Endometrial microvascular endothelial cells (primary cell): ENCODE results near the gene NFE2L3. TPM values are rescaled to one million over a fixed set of nuclear protein-coding genes. Genes with fewer than 3 reads are reported as not detected.
"Not testable (repeated sequence)": the region's sequence is repeated elsewhere in the genome, so short reads cannot be mapped to it uniquely, and the experiment has no call there.

Experiments used
- in situ Hi-C: cut with HindIII; loops from 2 replicates; pipeline ENCODE4 v1.10.0; 2017; ENCODE audit warnings: low sequenced_read_pairs, low pct_unique_long_range_greater_than_20kb; ENCODE audit errors: inconsistent ontology term
- total RNA-seq: library from RNA; depleted of rRNA; stranded (reverse); fragments of >200 nt; gene quantifications from one replicate; pipeline ENCODE4 v1.2.3, GENCODE V29; 2015; ENCODE audit errors: inconsistent ontology term

The NFE2L3 gene
- total RNA-seq, 1 donor from 2014 or later: 84.3 TPM

DNA sequence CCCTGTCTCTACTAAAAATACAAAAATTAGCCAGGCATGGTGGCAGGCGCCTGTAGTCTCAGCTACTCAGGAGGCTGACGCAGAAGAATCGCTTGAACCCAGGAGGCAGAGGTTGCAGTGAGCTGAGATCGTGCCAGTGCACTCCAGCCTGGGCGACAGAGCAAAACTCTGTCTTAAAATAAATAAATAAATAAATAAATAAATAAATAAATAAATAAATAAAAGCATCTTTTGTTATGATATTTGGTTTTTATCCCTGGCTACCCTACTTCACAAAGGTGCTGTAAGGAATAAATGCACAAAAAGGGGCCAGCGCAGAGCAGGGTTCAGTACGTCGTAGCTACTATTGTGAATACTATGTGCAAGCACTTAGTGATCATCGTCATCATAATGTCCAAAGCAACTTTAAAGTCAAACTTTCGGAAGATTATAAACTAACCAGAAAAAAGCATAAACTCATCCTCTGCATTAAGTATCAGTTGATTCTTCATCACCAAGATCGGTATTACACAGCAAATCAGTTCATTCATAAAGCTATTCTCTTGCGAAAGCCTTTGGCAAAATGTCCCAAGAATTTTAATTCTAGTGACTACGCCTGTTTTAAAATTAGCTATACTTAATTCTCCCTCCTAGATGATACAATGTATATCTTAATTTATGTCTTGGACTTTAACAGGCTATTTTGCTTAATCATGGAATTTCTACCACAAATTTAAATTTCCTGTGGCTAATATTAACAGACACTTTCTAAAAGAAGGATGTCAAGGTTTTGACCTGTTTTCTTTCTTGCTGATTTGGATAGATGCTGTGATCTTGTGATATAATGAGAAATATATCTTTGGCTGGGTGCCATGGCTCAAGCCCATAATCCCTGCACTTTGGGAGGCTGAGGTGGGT, 7.6 kb upstream of the NFE2L3 start:
- in situ Hi-C loops: no loop called here

DNA sequence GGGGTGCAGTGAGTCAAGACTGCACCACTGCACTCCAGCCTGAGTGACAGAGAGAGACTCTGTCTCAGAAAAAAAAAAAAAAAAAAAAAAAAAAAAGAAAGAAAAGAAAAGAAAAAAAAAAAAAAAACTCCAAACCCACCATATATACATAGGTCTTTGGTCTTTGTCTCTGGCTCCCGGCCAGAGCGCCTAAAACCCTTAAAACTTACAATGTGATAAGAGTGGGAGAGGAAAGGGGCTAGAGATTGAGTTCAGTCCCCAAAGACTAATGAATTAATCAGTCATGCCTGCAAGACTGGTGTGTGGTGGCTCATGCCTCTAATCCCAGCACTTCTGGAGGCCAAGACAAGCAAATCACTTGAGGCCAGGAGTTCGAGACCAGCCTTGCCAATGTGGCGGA, 6.8 kb upstream of the NFE2L3 start:
- in situ Hi-C loops: no loop called here

DNA sequence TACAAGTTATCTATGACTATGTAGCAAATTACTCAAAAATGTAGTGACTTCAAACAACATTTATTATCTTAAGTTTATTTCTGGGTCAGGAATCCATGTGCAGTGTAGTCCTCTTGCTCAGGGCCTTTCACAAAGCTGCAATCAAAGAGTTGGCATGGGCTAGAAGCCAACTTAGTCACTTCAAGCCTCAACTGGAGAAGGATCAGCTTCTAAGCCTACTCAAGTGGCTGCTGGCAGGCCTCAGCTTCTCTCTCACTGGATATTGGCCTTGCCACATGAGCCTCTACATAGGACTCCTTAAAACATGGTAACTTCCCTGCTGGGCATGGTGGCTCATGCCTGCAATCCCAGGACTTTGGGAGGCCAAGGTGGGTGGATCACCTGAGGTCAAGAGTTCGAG, 5.0 kb upstream of the NFE2L3 start:
- in situ Hi-C loops: no loop called here

DNA sequence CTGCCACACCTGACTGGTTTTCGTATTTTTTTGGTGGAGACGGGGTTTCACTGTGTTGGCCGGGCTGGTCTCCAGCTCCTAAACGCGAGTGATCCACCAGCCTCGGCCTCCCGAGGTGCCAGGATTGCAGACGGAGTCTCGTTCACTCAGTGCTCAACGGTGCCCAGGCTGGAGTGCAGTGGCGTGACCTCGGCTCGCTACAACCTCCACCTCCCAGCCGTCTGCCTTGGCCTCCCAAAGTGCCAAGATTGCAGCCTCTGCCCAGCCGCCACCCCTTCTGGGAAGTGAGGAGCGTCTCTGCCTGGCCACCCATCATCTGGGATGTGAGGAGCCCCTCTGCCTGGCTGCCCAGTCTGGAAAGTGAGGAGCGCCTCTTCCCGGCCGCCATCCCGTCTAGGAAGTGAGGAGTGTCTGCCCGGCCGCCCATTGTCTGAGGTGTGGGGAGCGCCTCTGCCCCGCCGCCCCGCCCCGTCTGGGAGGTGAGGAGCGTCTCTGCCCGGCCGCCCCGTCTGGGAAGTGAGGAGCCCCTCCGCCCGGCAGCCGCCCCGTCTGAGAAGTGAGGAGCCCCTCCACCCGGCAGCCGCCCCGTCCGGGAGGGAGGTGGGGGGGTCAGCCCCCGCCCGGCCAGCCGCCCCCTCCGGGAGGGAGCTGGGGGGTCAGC, 4.2 kb upstream of the NFE2L3 start:
- in situ Hi-C loops: not testable (repeated sequence)

DNA sequence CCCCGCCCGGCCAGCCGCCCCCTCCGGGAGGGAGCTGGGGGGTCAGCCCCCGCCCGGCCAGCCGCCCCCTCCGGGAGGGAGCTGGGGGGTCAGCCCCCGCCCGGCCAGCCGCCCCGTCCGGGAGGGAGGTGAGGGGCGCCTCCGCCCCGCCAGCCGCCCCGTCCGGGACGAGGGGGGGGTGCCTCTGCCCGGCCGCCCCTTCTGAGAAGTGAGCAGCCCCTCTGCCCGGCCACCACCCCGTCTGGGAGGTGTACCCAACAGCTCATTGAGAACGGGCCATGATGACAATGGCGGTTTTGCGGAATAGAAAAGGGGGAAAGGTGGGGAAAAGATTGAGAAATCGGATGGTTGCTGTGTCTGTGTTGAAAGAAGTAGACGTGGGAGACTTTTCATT, 3.7 kb upstream of the NFE2L3 start:
- in situ Hi-C loops: not testable (repeated sequence)

DNA sequence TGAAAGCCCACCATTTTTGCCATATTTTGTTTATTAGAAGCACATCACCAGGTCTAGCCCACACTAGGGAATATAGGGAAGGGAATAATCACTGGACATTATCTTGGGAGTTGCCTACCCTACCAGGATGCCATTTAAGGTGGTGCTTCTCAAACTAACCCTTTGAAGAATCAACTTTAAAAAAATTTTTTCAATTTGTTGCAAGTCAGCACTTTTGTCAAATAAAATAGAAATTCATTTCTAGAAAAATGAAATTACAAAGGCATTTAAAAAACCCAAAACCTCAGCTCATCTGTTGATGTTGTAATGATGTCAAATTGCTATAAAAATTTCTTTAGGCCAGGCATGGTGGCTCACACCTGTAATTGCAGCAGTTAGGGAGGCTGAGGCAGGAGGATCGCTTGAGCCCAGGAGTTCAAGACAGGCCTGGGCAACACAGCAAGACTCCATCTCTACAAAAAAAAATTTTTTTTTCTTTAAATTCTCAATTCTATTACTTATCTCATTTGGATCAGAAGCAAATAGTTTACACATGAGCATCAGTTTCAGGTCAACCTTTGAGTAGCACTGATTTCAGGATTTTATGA, 2.5 kb upstream of the NFE2L3 start:
- in situ Hi-C loops: no loop called here

DNA sequence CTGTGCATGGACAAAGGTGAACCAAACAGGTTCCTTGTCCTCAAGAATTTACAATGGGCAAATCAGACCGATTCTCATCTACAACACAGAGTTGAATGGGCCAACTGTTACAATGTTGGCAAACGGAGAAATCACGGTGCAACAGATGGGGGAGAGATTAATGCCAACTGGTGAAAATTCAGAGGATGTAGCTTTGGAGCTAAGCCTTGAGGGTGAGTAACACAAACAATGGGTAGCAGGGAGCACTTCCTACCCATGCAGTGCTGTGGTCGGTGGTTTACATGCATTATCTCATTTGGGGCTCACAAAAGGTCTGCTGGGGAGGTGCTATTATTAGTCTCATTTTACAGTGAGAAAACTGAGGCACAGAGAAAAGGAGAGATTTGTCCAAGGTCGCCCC, 902 bp upstream of the NFE2L3 start:
- in situ Hi-C loops: loop anchor here (10.0 kb wide), 1 partner anchor 56 kb away; no protein-coding TSS in a partner anchor

DNA sequence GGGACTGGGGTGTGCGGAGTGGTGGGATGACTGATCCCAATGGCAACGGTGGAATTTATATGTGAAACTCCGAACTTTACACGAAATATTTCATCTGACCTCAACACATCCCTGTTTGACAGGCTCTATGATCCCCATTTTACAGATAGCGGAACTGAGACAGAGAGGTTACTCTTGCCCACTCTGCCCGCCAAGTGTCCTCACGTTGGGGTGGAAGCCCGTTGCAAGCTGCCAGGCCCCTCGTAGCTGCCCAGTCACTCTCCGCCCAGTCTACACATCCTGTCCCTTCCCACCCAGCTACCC, 397 bp upstream of the NFE2L3 start:
- in situ Hi-C loops: loop anchor here (10.0 kb wide), 1 partner anchor 57 kb away; no protein-coding TSS in a partner anchor

DNA sequence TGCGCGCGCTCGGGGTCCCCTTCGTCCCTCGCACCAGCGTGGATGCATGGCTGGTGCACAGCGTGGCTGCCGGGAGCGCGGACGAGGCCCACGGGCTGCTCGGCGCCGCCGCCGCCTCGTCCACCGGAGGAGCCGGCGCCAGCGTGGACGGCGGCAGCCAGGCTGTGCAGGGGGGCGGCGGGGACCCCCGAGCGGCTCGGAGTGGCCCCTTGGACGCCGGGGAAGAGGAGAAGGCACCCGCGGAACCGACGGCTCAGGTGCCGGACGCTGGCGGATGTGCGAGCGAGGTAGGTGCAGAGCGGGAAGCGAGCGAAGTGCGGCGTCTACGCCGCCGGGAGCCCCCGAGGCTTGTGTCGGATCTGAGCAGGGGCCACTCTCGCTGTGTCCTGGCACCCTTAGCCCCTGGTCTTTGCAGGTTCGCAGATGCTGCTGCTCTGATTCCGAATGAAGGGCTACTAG, 813 bp downstream of the NFE2L3 start:
- in situ Hi-C loops: loop anchor here (10.0 kb wide), 1 partner anchor 58 kb away; no protein-coding TSS in a partner anchor

DNA sequence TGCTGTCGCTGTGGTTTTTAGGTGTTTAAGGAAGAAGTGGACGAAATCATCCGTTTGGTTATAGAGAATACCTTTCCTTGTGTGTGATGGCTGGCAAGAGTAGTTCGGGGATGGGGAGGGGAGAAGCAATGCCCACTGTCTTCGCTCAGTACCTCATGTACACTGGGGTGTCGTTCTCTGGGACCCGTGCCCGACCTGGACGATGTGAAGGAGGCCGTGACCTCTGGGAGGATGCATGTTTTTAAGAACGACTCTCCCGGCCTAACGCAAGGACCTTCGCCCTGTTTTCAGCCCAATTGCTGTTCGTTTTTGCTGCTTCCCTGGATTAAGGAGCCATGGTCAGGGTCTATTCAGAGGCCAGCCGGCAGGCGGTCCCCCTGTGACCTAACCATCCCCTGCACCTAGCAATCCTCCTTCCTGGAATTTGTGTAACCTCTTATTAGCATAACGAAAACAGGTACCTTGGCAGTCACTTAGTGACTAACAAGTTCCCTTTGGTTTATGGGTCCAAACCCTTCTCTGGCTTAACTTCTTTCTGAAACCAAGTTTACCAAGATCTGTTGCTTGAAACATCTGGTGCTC, 1.3 kb downstream of the NFE2L3 start:
- in situ Hi-C loops: loop anchor here (10.0 kb wide), 1 partner anchor 59 kb away; no protein-coding TSS in a partner anchor

DNA sequence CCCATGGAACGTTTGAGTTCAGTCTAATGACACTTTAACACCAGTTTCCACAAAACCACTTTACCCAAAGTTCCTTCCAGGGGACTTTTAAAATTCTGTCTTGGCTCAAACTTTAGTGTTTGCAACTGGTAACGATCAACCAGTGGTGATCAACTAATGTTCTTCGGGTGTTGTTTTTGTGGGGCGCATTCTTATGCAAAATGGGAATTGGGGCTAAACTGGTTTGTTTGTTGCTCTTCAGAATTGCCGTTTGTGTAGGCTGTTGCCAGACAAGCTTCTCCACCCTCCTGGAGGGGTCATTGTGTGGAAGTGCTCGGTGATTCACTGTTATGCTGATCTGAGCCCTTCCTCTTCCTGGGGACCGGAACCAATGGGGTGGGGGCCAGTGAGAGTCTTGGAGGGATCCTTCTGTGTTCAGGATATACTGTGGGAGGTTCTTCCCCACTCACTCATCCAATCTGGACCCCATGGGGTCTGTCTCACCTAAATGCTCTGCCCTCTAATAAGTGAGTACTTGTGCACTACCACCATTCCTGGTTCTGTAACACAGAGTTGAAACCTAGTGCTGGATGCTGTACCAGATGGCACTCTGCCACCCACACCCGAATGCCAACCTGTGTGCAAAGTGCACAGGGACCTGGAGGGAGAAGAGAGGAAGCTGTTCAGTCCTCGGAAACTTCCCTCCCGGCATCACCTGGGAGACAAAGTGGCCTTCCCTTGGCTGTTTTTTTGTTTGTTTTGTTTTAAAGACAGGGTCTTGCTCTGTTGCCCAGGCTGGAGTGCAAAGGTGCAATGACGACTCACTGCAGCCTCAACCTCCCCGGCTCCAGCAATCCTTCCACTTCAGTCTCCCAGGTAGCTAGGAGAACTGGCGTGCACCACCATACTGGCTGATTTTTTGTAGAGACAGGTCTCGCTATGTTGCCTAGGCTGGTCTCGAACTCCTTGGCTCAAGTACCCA, 2.1 kb downstream of the NFE2L3 start:
- in situ Hi-C loops: loop anchor here (10.0 kb wide), 1 partner anchor 59 kb away; no protein-coding TSS in a partner anchor

DNA sequence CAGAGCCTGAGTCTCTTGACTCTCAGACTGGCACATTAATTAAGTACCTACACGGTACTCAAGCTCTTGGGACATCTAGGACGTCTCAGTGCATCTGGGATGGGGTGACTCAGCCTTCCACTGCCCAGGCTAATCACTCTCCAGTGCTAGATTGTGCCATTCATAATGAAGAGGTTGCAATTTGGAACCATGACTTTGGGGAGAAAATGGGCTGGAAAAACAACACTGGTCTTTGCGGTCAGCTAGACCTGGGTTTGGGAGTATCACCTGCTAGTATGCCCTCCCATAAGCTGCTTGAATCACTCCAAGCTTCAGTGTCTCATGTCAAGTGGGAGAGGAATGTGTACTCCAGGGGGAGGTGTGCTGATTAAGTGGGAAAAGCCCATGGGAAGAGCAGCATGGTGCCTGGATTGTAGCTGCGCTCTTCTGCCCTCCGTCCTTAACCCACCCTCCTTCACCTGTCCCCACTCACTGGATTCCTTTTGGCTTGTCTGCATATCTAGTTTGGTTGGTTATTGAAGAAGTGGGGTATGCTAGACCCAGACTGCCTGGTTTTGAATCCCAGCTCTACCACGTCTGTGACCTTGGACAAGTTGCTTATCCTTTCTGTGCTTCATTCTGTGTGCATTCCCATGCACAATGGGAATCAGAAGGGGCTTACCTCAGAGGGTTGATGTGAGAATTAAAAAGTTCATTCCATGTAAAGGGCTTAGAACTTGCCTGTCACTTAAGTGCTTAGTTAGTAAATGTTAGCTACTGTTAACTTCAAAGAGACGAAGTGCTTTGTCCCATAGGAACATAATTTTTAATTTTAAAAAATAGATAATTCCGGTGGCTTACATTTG, 3.8 kb downstream of the NFE2L3 start:
- in situ Hi-C loops: loop anchor here (5.0 to 10.0 kb wide), 2 partner anchors 42 to 61 kb away; no protein-coding TSS in a partner anchor

DNA sequence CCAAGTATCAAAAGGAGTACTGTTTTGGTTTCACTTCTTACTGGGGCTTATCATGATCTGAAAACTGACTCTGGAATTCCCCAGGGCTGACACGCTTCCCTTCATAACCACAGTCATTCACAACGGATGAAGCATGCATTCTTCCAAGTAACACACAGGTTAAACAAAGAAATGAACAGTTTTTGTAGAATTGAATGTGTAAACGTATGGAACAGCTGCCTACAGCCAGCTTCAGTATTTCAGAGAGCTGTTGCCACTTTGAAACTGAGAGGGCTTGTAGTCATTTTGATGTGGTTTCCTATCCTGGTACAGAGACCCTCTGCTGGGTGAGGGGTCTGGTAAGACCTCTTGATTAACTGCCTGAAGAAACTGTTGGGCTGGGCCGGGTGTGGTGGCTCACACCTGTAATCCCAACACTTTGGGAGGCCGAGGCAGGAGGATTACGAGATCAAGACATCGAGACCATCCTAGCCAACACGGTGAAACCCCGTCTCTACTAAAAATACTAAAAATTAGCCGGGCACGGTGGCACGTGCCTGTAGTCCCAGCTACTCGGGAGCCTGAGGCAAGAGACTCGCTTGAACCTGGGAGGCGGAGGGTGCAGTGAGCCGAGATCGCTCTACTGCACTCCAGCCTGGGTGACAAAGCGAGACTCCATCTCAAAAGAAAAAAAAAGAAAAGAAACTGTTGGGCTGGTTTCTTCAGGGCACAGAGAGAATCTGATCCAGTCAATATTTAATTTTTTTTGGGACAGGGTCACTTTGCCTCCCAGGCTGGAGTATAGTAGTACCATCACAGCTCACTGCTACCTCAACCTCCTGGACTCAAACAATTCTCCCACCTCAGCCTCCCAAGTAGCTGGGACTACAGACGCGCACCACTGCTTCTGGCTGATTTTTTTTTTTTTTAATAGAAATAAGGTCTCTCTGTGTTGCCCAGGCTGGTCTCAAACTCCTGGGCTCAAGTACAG, 4.7 kb downstream of the NFE2L3 start:
- in situ Hi-C loops: loop anchor here (5.0 to 10.0 kb wide), 2 partner anchors 41 to 62 kb away; no protein-coding TSS in a partner anchor

DNA sequence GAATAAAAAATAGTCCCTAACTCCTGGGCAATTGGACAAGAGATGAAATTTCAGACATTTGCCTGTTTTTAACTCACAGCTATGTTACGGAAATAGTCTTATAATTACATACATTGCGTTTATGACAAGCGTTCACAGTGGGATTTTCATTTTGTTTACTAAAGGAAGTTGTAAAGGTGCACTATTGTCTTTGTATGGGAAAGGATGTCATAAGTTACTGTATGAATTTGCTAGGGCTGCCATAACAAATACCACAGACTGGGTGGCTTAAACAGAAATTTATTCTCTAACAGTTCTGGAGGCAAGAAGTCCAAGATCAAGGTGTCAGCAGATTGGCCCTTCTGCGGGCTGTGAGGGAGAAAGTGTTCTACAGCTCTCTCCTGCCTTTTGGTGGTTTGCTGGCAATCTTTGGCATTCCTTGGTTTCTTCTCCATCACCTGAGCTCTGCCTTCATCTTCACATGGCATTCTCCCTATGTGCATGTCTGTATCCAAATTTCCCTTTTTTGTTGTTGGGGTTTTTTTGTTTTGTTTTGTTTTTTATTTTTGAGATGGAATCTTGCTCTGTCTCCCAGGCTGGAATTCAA, 5.6 kb downstream of the NFE2L3 start:
- in situ Hi-C loops: loop anchor here (5.0 to 10.0 kb wide), 2 partner anchors 40 to 63 kb away; no protein-coding TSS in a partner anchor

DNA sequence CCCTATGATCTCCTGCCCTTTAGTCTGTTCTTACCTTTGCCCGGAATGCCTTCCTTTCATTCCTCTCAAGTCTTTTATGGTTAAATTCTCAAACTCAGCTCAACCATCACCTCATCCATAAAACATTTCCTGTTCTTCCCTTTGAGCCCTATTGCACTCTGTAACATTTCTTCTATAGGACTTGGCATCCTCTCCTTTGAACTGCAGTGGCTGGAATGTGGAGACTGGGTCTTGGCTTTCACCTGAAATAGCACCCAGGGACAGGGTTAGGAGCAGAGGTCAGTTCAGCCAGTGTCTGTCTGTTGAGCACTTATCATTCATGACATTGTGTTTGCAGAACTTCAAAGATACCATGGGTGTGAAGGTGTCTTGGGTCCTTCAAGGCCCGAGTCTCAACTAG, 7.2 kb downstream of the NFE2L3 start:
- in situ Hi-C loops: loop anchor here (5.0 to 10.0 kb wide), 2 partner anchors 38 to 64 kb away; no protein-coding TSS in a partner anchor

DNA sequence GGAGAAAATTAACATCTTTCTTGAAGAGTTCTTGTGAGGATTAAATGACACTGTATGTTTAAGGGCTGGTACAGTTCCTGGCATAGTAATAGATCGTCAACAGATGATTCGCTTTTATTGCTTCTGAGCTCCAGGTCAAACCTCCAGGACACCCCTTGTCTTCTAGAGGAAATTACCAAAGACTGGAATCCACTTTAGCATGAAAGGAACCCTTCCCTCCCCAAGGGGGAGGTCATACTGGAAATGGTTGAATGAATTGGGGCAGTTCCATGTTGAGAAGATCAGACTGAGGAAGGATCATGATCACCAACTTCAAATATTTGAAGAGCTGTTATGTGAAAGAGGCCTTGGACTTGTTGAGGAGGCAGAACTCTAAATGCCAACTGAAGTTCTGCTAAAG, 8.9 kb downstream of the NFE2L3 start:
- in situ Hi-C loops: no loop called here
